SU-DHL-6 (cell line): ENCODE measurements around the gene ZNF530.

ENCODE experiments used
- H2AFZ ChIP-seq: fragments of 200-600 bp; sonication (generic); 2 replicates; pipeline ENCODE4 v1.6.1; 2014; ENCODE audit warnings: low read depth, mild to moderate bottlenecking, moderate library complexity, mixed read lengths, antibody characterized with exemption, low read length; ENCODE audit not compliant: severe bottlenecking
- H3F3A ChIP-seq: fragments of 200-600 bp; shearing (Covaris generic); 2 replicates; pipeline ENCODE4 v1.6.0; 2016; ENCODE audit warnings: antibody characterized with exemption, mild to moderate bottlenecking; ENCODE audit not compliant: insufficient read depth
- H3K27ac ChIP-seq: fragments of 200-600 bp; sonication (generic); 2 replicates; pipeline ENCODE4 v1.5.1; 2016; ENCODE audit warnings: low read depth, mild to moderate bottlenecking, low read length, moderate library complexity, mixed read lengths
- H3K27me3 ChIP-seq: fragments of 200-600 bp; sonication (generic), shearing (Covaris generic); 2 replicates; pipeline ENCODE4 v1.6.0; 2014; ENCODE audit warnings: mild to moderate bottlenecking, low read length
- H3K36me3 ChIP-seq: fragments of 200-600 bp; sonication (generic); 2 replicates; pipeline ENCODE4 v1.6.1; 2014; ENCODE audit warnings: mild to moderate bottlenecking, low read length, mixed read lengths
- H3K4me2 ChIP-seq: fragments of 300-600, 200-600 bp; shearing (Covaris generic), sonication (generic); 2 replicates; pipeline ENCODE4 v1.6.0; 2014; ENCODE audit warnings: low read length, low read depth, mild to moderate bottlenecking; ENCODE audit not compliant: poor library complexity, severe bottlenecking
- H3K4me3 ChIP-seq: fragments of 200-600 bp; sonication (generic); 2 replicates; pipeline ENCODE4 v1.5.1; 2014; ENCODE audit warnings: antibody characterized with exemption, low read length, mild to moderate bottlenecking, mixed read lengths; ENCODE audit not compliant: insufficient read depth, poor library complexity, severe bottlenecking
- H3K79me2 ChIP-seq: fragments of 200-600 bp; sonication (generic); 2 replicates; pipeline ENCODE4 v1.6.1; 2014; ENCODE audit warnings: mild to moderate bottlenecking, low read length, moderate library complexity; ENCODE audit not compliant: insufficient read depth
- H3K9ac ChIP-seq: fragments of 200-600 bp; sonication (generic); 2 replicates; pipeline ENCODE4 v1.7.0; 2014; ENCODE audit warnings: mild to moderate bottlenecking, low read length
- H3K9me2 ChIP-seq: fragments of 200-600 bp; sonication (generic); replicated peaks from 2 replicates; pipeline ENCODE4 v1.6.1; 2014; ENCODE audit warnings: low read length; ENCODE audit not compliant: insufficient read depth
- H3K9me3 ChIP-seq: fragments of 200-600 bp; sonication (generic); 2 replicates; pipeline ENCODE4 v1.6.1; 2014; ENCODE audit warnings: low read length, mixed read lengths; ENCODE audit not compliant: insufficient read depth
- H4K20me1 ChIP-seq: fragments of 200-600 bp; sonication (generic); 2 replicates; pipeline ENCODE4 v1.6.1; 2014; ENCODE audit warnings: low read depth, mild to moderate bottlenecking, antibody characterized with exemption, low read length, moderate library complexity, mixed read lengths
- EZH2phosphoT487 ChIP-seq: fragments of 200-600 bp; sonication (generic), shearing (Covaris generic); conservative IDR thresholded peaks from 2 replicates; pipeline ENCODE4 v1.6.1; 2018; ENCODE audit warnings: mild to moderate bottlenecking, antibody characterized with exemption, low read length, moderate library complexity, mixed read lengths
- TF ChIP-seq, protein P1 (sequence below): fragments of 200-600 bp; sonication (generic); IDR thresholded peaks from one replicate; pipeline ENCODE4 v1.5.1; 2017; ENCODE audit warnings: antibody characterized with exemption, mild to moderate bottlenecking, low read length, moderate library complexity; ENCODE audit not compliant: insufficient read depth, poor library complexity, severe bottlenecking

The ZNF530 gene

DNA sequence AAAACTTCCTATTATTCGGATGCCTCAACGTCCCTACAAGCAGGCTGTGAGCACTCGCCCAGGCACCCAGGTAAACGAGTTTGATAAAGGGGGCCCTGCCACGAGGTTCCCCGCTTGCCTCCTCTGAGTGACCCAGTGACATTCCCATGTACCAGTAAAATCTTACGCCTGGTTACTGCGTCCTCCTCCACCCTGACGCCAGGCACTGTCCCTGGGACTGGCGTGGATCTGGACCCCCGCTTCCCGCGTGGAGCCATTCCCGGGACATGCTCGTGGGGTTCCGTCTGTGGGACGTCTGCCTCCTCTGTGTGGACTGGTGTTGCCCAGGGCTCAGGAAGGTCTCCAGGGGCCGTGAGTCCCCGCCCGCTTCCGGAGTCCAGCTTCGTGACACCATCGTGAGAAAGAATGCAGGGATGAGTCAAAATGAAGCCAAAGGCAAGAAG lies 39.6 kb upstream of the ZNF530 start:
- H3K27ac ChIP-seq, result no peak overlapping the region
- H3K4me2 ChIP-seq, result peak overlapping the region; percentile 67
- no peaks in the 10 kb centered on the region for H3F3A ChIP-seq
- H3K9me2 ChIP-seq, result no peaks in the 10 kb centered on the region
- 0 out of 2 replicates have a peak, but pooled peaks cover 1% of the 10 kb centered on the region for H3K36me3 ChIP-seq
- no peaks in the 10 kb centered on the region for H4K20me1 ChIP-seq
- peaks cover 33% of the 10 kb centered on the region; the same call in 1 of the 2 replicates for H3K9me3 ChIP-seq
- TF ChIP-seq, protein P1, sequence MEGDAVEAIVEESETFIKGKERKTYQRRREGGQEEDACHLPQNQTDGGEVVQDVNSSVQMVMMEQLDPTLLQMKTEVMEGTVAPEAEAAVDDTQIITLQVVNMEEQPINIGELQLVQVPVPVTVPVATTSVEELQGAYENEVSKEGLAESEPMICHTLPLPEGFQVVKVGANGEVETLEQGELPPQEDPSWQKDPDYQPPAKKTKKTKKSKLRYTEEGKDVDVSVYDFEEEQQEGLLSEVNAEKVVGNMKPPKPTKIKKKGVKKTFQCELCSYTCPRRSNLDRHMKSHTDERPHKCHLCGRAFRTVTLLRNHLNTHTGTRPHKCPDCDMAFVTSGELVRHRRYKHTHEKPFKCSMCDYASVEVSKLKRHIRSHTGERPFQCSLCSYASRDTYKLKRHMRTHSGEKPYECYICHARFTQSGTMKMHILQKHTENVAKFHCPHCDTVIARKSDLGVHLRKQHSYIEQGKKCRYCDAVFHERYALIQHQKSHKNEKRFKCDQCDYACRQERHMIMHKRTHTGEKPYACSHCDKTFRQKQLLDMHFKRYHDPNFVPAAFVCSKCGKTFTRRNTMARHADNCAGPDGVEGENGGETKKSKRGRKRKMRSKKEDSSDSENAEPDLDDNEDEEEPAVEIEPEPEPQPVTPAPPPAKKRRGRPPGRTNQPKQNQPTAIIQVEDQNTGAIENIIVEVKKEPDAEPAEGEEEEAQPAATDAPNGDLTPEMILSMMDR, result no peak
- TF ChIP-seq EZH2phosphoT487, result no peak
- peak overlapping the region; percentile 62 for H3K4me3 ChIP-seq
- H3K79me2 ChIP-seq, result peaks cover 6% of the 10 kb centered on the region; the same call in 1 of the 2 replicates
- H2AFZ ChIP-seq, result peak overlapping the region; percentile 77
- H3K9ac ChIP-seq, result 0 out of 2 replicates have a peak overlapping the region, but pooled peaks have one; percentile 73
- H3K27me3 ChIP-seq, result no peaks in the 10 kb centered on the region

DNA sequence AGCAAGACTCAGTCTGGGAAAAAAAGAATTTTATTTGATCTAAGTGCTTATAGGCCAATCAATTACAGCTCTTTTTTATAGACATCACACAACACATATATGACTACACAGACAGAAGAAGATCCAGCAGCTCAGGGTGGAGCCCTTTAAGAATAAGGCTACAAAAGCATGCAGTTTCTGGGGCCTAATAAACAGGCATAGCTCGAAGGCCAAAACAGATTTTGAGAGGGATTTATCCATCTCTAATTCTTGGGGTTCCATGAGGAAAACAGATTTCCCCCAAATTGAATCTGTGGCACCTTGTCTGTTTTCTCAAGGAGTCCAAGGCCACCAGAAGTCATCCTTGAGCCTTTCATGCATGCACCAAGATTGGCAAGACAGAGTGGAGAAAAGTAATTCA lies 36.1 kb upstream of the ZNF530 start:
- no peak overlapping the region for H3K27ac ChIP-seq
- no peak overlapping the region for H2AFZ ChIP-seq
- H3K9me3 ChIP-seq, result peaks cover 68% of the 10 kb centered on the region
- H3K9me2 ChIP-seq, result no peaks in the 10 kb centered on the region
- H3K4me2 ChIP-seq, result no peak overlapping the region
- no peaks in the 10 kb centered on the region for H3K79me2 ChIP-seq
- no peaks in the 10 kb centered on the region for H4K20me1 ChIP-seq
- no peaks in the 10 kb centered on the region for H3K27me3 ChIP-seq
- H3K9ac ChIP-seq, result no peak overlapping the region
- no peaks in the 10 kb centered on the region for H3F3A ChIP-seq
- H3K36me3 ChIP-seq, result no peaks in the 10 kb centered on the region
- H3K4me3 ChIP-seq, result no peak overlapping the region
- TF ChIP-seq EZH2phosphoT487, result no peak
- TF ChIP-seq, protein P1, result no peak

DNA sequence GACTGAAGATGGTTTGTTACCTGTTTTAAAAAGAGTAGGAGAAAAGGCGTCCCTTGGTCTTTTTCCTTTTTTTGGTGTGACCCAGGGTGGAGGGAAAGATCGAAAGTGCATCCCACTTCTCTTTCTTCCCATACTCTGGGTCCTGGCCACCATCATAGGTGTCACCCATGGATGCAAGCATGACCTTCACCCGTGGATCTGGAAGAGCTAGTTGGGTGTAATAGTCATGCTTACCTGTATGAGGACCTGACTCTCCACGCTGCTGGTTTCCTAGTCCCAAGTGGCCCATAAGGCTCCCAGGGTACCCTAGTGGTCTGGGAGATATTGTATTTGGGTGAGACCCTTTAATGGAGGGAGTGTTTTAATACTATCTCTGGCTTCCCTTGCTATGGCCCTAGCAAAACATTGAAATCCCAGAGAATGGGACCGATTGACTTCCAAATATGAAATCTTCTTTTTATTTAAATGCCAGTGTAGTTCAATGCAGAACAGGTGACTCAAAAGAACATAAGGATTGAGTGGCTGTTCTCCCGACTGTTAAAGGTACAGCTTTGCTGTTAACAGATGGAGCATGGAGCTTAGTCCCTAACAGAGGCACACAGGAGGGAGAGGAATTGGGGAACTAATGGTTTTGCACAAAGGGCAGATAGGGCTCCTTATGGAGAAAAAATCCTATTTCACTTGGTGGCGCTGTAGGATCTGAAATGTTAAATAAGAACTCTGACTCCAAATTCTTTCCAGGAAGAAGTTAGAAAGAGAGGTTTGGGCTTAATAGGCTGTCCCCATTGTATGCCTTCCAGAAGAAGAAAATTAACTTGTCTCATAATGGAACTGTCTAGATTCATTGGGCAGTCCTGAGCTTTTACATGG lies 33.1 kb upstream of the ZNF530 start:
- no peaks in the 10 kb centered on the region for H3K9me2 ChIP-seq
- no peaks in the 10 kb centered on the region for H3F3A ChIP-seq
- no peaks in the 10 kb centered on the region for H3K27me3 ChIP-seq
- no peak overlapping the region for H3K4me3 ChIP-seq
- H3K9ac ChIP-seq, result no peak overlapping the region
- H3K27ac ChIP-seq, result no peak overlapping the region
- no peaks in the 10 kb centered on the region for H3K79me2 ChIP-seq
- no peak for TF ChIP-seq EZH2phosphoT487
- TF ChIP-seq, protein P1, result no peak
- H3K9me3 ChIP-seq, result peaks cover 64% of the 10 kb centered on the region
- no peaks in the 10 kb centered on the region for H4K20me1 ChIP-seq
- H3K4me2 ChIP-seq, result no peak overlapping the region
- no peaks in the 10 kb centered on the region for H3K36me3 ChIP-seq
- H2AFZ ChIP-seq, result no peak overlapping the region
